HG03045 (cell line): ENCODE data around the gene ANKRD27.
A peak's percentile ranks its signal among the peaks of the same experiment; 100 is the strongest.
"Not testable (repeated sequence)": the region's sequence is repeated elsewhere in the genome, so short reads cannot be mapped to it uniquely, and the experiment has no call there.

Experiments
- ATAC-seq: cut with Tn5 transposase; IDR thresholded peaks from one replicate; pipeline ENCODE4 v1.9.1; 2021; ENCODE audit warnings: mild to moderate bottlenecking, moderate library complexity; ENCODE audit not compliant: unreplicated experiment

Gene ANKRD27

DNA sequence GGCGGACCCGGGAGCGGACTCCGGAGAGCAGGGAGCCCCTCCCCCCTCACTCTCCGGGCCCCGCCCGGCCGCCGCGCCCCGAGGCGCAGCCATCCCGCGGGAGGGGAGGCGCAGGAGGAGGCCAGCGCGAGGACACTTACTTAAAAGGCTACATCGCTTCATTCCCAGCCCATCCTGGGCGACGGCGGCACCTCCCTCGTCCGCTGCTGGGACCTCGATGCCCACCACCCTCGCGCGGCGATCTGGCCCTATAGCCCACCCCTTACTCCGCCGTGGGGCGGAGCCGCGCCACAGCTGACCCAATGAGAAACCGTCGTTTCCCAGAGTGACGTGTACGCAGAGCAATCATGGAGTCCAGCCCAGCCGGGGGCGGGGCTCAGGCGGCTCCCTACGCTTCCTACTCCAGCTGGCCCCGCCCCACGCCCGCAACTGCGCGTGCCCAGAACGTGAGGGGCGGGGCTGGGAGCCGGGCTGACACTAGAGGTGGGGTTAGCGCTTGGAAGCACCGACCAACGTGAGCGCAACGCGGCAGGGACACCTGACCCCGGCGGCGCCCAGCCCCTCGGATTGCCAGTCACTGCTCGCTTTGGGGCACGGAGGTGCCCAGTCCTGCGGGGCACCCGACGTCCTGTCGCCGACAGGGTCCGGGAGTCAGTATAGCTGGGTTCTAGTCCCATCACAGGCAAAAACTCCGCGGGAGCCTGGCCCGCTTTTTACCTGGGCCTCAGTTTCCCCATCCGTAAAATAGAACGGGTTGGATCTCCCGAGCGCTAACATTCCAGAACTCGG lies at the start of gene ANKRD27:
ANKRD27 (minus strand) TSS at position 250 of the 789 bp plus-strand sequence. CDS start 16,165 bp downstream, outside the sequence.
- peak; percentile 97 for ATAC-seq

DNA sequence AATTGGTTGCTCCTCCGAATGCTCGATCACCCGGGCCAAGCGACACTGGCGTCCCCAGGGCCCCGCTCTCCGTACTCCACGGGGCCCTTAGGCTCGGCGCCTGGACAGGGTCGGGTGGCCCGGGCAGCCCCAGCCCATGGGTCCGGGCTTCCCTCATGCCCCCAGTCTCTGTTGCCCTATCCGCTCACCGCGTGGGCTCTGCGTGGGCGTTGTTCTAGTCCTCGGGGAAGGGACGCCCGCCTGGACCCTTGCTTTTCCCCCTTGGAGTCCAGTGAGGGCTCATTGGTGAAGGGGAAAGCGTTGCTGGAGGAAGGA lies 45.9 kb upstream of the ANKRD27 start:
- ATAC-seq = no peak

DNA sequence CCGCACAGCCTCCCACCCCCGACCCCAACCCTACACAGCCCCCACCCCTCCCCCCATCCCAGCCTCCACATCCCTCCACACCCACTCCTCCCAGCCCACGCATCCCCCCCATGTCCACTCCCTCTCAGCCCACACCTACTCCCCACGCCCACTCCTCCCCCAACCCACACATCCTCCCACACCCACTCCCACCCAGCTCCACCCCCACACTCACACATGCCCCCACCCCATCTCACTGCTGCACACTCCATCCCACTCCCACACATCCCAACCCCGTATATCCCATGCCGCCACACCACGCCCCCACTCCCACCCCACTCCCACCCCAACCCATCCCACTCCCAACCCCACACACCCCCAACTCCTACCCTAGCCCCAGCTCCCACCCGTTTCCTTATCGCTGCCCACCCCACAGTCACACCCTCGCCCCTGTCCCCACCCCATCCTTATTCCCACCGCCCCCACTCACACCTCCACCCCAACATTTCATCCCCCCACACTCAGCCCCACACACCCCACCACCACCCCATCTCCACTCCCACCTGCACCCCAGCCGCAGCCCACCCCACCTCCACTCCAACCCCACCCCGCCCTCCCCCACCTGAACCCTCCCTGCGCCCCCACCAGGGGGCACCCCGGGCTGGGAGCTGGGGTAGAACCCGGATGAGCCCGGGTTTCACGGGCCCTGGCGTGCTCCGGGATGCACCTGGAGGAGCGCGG lies 45.4 kb upstream of the ANKRD27 start:
- ATAC-seq = no peak

DNA sequence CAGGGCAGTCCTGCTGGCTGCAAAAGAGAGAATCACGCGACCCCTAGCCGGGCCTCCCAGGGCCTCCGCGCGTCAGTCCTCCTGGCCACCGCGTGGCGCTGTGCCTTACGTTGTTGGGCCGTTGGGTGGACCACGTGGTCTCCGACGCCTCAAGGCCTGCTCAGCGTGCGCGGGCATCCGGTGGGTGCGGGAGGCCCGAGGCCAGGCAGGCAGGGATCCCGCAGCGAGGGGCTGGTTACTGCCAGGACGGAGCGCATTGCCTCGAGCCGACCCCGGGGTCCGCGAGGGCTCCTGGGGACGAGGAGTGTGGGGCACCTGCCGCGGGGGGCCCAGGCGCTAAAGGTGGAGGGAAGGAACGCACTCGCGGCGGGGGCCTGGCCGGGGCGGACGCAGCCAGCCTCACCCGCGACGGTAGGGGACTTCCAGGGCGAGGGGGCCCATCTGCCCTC lies 44.7 kb upstream of the ANKRD27 start, which contains the start of gene TDRD12:
TDRD12 (plus strand) TSS at position 157 of the 449 bp plus-strand sequence. CDS start 306 bp downstream, outside the sequence.
- ATAC-seq = no peak

DNA sequence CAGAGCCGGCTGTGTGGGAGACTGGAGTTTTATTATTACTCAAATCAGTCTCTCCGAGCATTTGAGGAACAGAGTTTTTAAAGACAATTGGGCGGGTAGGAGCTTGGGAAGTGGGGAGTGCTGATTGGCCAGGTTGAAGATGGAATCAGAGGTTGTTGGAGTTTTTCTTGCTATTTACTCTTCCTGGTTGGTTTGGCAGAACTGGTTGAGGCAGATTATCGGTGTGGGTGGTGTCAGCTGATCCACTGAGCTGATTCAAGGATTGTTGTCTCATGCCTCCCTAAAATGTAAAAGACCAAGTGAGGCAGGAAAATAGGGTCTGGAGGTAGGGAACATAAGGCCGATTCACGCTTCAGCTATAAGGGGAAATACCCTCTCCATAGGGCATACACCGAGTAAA lies 43.3 kb upstream of the ANKRD27 start:
- ATAC-seq = no peak

DNA sequence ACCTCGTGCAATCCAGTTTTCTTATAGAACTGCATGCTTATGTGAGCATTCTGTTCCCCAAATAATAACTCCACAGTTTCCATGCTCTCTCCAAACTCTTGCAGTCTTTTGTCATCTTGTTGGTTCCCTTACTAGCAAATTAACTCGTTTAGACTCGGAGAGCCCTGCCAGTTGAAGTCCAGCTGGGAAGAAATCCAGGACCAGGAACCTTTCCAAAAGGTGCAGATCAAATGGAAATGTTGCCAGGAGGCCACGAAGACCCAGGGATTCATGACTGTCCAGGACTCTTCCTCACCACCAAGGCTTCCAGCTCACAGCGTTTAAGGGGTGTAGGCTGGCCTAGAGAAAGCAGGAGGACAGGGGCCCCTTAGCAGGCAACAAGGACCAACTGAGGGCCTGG lies 42.5 kb upstream of the ANKRD27 start:
- ATAC-seq = no peak

DNA sequence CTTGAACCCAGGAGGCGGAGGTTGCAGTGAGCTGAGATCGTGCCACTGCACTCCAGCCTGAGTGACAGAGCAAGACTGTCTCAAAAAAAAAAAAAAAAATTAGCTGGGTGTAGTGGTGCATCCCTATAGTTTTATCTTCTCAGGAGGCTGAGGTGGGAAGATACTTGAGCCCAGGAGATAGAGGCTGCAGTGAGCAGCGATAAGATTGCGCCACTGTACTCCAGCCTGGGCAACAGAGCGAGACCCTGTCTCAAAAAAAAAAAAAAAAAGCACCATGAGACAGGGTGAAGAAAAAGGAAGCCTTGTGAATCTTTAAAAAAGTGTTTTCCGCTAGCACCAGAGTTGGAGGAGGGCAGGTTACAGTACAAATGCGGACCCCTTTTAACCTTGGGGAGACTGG lies 41.2 kb upstream of the ANKRD27 start:
- ATAC-seq = not testable (repeated sequence)

DNA sequence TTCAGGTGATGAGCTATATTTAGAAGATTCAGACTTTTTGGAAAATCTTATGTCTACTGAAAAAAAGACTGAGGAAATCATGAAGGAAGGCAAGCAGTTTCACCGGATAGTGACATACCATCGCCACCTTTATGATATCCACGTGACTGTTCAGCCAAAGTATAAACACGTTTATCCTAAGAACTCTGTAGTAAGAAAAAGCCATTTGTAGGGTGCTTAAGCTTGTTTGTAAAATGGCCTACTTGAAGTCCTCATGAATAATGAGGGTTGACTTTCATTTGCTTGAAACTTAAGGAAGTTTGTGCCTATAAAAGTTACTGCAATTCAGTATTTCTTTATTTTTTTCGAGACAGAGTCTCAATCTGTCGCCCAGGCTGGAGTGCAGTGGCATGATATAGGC lies 36.8 kb upstream of the ANKRD27 start:
- no peak for ATAC-seq

DNA sequence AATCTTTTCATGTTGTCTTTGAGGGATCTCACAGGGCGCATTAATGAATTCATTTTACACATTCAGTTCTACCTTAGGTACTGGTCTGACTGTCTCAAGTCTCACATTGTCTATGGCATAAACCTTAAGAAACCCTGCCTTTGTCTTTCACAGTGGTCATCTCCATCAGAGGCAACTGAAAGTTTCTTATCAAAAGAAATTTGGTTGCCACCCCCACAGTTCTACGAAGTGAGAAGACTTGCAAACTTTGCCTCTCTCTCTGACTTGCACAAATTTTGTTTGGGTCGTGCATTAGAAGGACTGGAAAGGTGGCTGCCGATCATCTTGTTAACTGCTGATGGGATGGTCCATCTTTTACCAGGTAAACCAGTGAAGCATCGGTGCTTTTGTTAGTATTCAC lies 34.1 kb upstream of the ANKRD27 start:
- no peak for ATAC-seq

DNA sequence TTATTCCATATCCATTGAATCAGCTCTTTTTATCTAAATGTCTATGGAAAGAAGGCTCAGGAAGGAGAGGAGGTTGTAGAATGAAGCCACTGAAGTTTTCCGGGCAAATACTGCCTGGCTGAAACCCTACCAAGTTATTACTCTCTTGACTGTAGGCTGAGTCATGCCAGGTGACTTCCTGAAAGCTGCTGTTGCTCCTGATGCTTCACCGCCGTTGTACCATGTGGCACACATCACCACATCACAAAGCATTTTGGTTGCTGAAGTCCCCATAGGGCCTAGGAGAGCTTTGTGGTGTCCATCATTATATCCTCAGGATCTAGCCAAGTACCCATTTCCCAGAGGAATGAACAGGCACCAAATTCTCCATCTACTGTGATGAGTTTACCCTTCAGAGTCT lies 33.5 kb upstream of the ANKRD27 start:
- ATAC-seq = no peak

DNA sequence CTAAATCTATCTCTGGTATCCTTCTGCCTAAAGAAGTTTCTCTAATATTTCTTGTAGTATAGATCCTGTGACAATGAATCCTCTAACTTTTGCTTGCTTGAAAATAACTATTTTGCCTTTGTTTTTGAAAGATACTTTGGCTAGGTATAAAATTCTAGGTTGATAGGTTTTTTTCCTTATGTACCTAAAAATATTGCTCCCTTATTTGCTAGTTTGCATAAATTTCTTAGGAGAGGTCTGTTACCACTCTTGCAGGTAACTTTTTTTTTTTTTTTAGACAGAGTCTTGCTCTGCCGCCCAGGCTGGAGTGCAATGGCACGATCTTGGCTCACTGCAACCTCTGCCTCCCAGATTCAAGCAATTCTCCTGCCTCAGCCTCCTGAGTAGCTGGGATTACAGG lies 29.0 kb upstream of the ANKRD27 start:
- not testable (repeated sequence) for ATAC-seq

DNA sequence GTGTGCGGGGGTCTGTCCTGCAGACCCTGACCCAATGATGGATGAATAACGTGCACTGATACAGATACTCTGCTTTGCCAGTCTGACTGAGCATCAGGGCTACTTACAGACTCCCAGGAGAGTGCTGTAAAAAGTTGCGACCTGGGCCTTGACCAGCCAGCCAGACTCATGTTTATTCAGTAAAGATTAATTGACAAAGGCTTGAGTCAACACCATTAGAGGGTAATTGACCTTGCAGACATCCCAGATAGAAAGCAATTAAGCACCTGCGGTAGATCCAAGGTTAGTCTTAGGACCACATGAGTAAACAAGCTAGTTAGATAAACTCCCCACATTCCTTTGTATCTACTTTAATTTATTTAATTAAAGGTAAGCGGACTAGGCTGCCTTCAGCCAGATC lies 27.0 kb upstream of the ANKRD27 start:
- ATAC-seq = no peak

DNA sequence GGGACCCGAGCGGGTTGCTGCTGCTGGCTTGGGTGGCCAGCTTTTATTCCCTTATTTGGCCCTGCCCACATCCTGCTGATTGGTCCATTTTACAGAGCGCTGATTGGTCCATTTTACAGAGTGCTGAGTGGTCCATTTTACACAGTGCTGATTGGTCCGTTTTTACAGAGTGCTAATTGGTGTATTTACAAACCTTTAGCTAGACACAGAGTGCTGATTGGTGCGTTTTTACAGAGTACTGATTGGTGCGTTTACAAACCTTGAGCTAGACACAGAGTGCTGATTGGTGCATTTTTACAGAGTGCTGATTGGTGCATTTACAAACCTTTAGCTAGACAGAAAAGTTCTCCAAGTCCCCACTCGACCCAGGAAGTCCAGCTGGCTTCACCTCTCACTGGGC lies 25.1 kb upstream of the ANKRD27 start:
- ATAC-seq = not testable (repeated sequence)

DNA sequence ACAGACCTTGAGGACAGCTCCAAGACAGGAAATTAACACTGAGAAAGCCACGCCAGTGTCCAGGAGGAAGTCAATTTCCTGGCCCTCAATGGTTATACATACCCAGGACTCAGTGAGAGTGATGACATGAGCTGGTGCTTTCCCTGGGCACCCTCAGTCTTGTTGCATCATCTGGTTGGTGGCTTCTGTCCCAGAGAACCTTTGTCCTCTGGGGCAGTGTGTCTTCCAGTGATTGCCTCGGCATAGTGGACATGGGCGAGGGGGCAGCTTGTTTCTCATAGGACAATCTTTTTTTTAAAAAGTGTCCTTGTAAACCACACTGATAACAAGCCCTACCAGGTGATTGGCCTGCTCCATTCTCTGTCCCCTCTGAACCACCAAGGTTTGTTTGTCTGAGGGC lies 21.8 kb upstream of the ANKRD27 start:
- not testable (repeated sequence) for ATAC-seq

DNA sequence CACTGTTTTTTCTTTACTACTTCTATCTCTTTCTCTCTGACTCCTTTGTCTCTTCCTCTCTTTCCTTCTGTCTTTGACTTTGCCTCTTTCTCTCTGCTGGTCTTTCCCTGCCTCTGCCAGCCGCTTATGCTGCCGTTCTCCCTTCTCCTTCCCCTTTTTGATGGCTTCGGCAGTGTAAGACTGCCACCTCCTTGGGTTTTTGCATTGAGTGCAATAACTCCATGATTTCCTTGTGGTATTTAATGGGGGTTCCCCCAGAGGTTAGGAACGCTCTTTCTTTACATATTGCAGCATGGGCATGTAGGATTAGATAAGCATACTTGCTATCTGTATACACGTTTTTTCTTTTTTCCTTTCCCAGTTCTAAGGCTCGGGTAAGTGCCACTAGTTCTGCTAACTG lies 20.5 kb upstream of the ANKRD27 start:
- not testable (repeated sequence) for ATAC-seq

DNA sequence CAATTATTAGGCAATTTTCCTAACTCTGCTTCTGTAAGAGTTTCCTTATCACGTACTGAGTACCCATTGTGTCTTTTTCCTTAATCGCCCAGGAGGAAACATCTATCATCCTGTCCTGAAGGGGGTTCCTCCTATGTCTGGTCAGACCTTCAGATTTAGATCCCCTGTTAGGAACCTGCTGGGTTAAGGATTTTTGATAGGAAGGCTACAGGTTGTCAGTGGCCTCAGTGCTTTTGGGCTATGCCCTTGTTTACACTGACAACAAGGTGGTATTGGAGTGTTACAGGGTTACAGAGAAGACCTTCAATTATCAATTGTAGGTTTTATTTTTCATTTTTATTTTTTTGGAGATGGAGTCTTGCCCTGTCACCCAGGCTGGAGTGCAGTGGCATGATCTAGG lies 19.9 kb upstream of the ANKRD27 start:
- ATAC-seq = not testable (repeated sequence)

DNA sequence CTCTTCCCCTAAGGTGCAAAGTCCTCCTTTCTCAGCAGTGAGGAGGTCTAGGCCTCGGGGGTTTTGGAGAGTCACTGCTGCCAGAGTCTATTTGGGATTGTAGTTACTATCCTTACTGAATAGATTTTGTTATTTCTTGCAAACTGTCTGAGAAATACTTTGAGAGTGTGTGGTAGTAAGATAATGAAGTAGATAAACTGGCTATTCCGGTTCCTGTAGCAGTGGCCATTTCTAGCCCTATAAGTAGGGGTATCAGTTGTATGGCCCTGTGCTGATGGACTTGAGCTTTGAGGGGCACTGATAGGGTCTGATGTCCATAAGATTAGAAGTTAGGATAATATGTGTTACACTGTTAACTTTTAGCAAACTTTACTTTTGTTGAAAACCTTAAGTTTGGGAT lies 19.3 kb upstream of the ANKRD27 start:
- ATAC-seq = not testable (repeated sequence)

DNA sequence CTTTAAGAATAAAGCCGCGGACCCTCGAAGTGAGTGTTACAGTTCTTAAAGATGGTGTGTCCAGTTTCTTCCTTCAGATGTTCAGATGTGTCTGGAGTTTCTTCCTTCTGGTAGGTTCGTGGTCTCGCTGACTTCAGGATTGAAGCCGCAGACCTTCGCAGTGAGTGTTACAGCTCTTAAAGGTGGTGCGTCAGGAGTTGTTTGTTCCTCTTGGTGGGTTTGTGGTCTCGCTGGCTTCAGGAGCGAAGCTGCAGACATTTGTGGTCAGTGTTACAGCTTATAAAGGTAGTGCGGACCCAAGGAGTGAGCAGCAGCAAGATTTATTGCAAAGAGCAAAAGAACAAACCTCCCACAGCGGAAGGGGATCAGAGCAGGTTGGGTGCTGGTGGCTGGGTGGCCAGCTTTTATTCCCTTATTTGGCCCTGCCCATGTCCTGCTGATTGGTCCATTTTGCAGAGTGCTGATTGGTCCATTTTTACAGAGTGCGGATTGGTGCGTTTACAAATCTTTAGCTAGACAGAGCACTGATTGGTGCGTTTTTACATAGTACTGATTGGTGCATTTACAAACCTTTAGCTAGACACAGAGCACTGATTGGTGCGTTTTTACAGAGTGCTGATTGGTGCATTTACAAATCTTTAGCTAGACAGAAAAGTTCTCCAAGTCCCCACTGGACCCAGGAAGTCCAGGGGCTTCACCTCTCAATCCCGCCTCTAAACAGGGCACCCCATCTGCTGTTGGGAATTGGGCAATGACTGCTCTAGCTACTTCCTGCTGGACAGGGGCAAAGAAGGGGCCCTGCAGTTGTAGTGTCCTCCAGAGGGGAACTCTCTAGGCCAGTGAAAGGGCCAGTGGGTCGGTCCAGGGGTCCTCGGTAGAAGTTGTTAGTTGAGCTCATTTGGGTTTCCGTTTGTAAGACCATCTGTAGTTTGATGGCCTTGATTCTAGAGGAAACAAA lies 18.4 kb upstream of the ANKRD27 start:
- ATAC-seq = not testable (repeated sequence)

DNA sequence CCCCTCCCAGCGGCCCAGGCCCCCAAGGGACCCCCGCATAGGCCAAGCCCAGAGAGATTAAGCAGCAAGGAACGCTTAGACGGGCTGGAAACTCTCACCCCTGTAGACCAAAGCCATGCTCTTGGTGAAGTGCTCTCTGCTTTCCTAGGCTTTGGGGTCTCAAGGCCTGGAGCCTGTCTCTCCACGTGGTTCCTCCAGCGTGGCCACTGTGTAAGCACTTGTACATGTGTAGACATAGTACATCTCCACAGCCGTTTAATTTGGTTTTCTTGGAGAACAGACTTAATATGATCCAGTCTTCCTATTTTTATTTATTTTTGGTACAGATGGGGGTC lies 17.7 kb upstream of the ANKRD27 start:
- no peak for ATAC-seq

DNA sequence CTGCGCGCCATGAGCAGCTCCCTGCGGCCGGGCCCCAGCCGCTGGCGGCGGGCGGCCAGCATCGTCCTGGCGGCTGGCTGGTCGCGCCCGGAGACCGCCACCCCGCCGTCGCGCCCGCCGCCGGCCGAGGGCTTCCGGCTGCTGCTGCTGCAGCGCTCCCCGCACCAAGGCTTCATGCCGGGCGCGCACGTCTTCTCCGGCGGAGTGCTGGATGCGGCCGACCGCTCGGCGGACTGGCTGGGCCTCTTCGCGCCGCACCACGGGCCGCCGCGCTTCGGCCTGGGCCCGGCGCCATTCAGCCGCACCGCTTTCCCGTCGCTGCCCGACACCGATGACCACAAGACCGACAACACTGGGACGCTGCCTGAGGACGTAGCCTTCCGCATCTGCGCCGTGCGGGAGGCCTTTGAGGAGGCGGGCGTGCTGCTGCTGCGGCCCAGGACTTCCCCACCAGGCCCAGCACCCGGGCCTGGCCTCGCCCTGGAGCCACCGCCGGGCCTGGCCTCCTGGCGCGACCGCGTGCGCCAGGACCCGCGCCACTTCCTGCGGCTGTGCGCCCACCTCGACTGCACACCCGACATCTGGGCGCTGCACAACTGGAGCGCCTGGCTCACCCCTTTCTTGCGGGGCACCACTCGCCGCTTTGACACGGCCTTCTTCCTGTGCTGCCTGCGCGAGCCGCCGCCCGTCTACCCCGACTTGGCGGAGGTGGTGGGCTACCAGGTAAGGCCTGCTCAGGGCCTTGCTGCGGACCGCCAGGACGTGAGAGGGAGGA lies 17.2 kb upstream of the ANKRD27 start:
- ATAC-seq = peak; percentile 51
